Endothelial cell of umbilical vein (primary cell): ENCODE results near the gene PCID2. TPM values are rescaled to one million over a fixed set of nuclear protein-coding genes. Genes with fewer than 3 reads are reported as not detected.

Experiments used
- BruUV-seq: library from RNA; stranded (reverse); fragments of 400-500 nt; replicated peaks from 2 replicates; lab custom pipeline; 2021; lab: Mats Ljungman, UMichigan
- CTCF ChIA-PET: fragments of 300-600, 350-600 bp; sonication (Branson Sonifier 250); formaldehyde crosslinking; loops from one replicate; lab custom pipeline; 2021; ENCODE audit warnings: antibody characterized with exemption, inconsistent platforms; lab: Charles Lee
- POLR2A ChIA-PET: fragments of 300-600, 350-600 bp; sonication (Branson Sonifier 250); formaldehyde crosslinking; loops from one replicate; lab custom pipeline; 2021; ENCODE audit warnings: antibody characterized with exemption, inconsistent platforms; lab: Charles Lee
- DNase-seq: peaks from one replicate; pipeline ENCODE4 v3.0.0-alpha.2; 2011; ENCODE audit warnings: low read depth, low spot score
- FAIRE-seq: peaks from 2 replicates; lab custom pipeline; 2011; peaks lifted over from hg19 to GRCh38; lab: Jason Lieb, UNC
- H2AFZ ChIP-seq: 2 replicates; pipeline ENCODE4 v1.6.0; 2012; ENCODE audit warnings: low read depth, low read length, control low read depth, inconsistent platforms
- H3K27ac ChIP-seq: 2 replicates; pipeline ENCODE4 v1.5.1; 2011; ENCODE audit warnings: low read depth, mild to moderate bottlenecking, control low read depth, low read length, moderate library complexity; ENCODE audit not compliant: insufficient read depth
- H3K27me3 ChIP-seq, 2 experiments: 2 replicates each; pipeline versions ENCODE4 v1.6.0 to v1.6.1; 2011; ENCODE audit warnings: low read length in 2 of 2, mixed read lengths in 1 of 2; ENCODE audit not compliant: control insufficient read depth in 2 of 2, insufficient read depth in 2 of 2
- H3K36me3 ChIP-seq, 2 experiments: 2 replicates in 1 of 2; 3 replicates in 1 of 2; pipeline ENCODE4 v1.5.1; 2011; ENCODE audit warnings: low read length in 2 of 2, mild to moderate bottlenecking in 1 of 2, moderate library complexity in 1 of 2; ENCODE audit not compliant: control insufficient read depth in 2 of 2, insufficient read depth in 2 of 2; ENCODE audit errors: extremely low read depth in 1 of 2
- H3K4me1 ChIP-seq: 3 replicates; pipeline ENCODE4 v1.5.1; 2011; ENCODE audit warnings: mild to moderate bottlenecking, low read length; ENCODE audit not compliant: control insufficient read depth, insufficient read depth; ENCODE audit errors: extremely low read depth
- H3K4me2 ChIP-seq: 2 replicates; pipeline ENCODE4 v1.6.1; 2011; ENCODE audit warnings: low read length, control low read depth, mixed read lengths; ENCODE audit not compliant: insufficient read depth
- H3K4me3 ChIP-seq, 3 experiments: fragments of 200-600 bp in 1 of 3; sonication (generic), shearing (Covaris generic) in 1 of 3; replicated peaks in 1 of 3; 2 replicates each; pipeline ENCODE4 v1.5.1; 2011 to 2016; ENCODE audit warnings: control low read depth in 3 of 3, low read length in 3 of 3, mild to moderate bottlenecking in 2 of 3, inconsistent platforms in 1 of 3, low read depth in 1 of 3, moderate library complexity in 1 of 3; ENCODE audit not compliant: insufficient read depth in 1 of 3
- H3K79me2 ChIP-seq: 2 replicates; pipeline ENCODE4 v1.6.0; 2012; ENCODE audit warnings: low read length, inconsistent platforms; ENCODE audit not compliant: control insufficient read depth, insufficient read depth
- H3K9ac ChIP-seq: replicated peaks from 2 replicates; pipeline ENCODE3; 2011; ENCODE audit warnings: low read length, control low read depth; ENCODE audit not compliant: insufficient read depth; ENCODE audit errors: extremely low read depth
- H3K9me1 ChIP-seq: replicated peaks from 3 replicates; pipeline ENCODE4 v1.6.0; 2011; ENCODE audit warnings: mild to moderate bottlenecking, low read length; ENCODE audit not compliant: control insufficient read depth, insufficient read depth; ENCODE audit errors: extremely low read depth
- H3K9me3 ChIP-seq: replicated peaks from 2 replicates; pipeline ENCODE4 v1.5.1; 2012; ENCODE audit warnings: low read length, inconsistent platforms; ENCODE audit not compliant: control insufficient read depth, insufficient read depth
- H4K20me1 ChIP-seq: replicated peaks from 2 replicates; pipeline ENCODE3; 2011; ENCODE audit warnings: mild to moderate bottlenecking, low read length; ENCODE audit not compliant: control insufficient read depth, insufficient read depth; ENCODE audit errors: extremely low read depth
- EZH2 ChIP-seq: IDR thresholded peaks from 2 replicates; pipeline ENCODE4 v1.6.1; 2012; ENCODE audit warnings: borderline replicate concordance, low read depth, mild to moderate bottlenecking, moderate library complexity, low read length, inconsistent platforms; ENCODE audit not compliant: severe bottlenecking
- FOS ChIP-seq: IDR thresholded peaks from 2 replicates; pipeline ENCODE4 v1.6.1; 2011; ENCODE audit warnings: mild to moderate bottlenecking, low read length, moderate library complexity, borderline replicate concordance; ENCODE audit not compliant: insufficient read depth
- GATA2 ChIP-seq: IDR thresholded peaks from 2 replicates; pipeline ENCODE4 v1.7.0; 2011; ENCODE audit warnings: low read depth, mild to moderate bottlenecking, moderate library complexity, mixed read lengths, low read length; ENCODE audit not compliant: insufficient read length, insufficient read depth
- JUN ChIP-seq: IDR thresholded peaks from 2 replicates; pipeline ENCODE4 v1.6.1; 2011; ENCODE audit warnings: borderline replicate concordance, low read depth; ENCODE audit not compliant: insufficient read length, insufficient read depth
- MYC ChIP-seq: IDR thresholded peaks from one replicate; pipeline ENCODE4 v1.6.1; 2011; ENCODE audit warnings: mild to moderate bottlenecking, low read depth, low read length
- POLR2A ChIP-seq: IDR thresholded peaks from 2 replicates; pipeline ENCODE4 v1.6.1; 2012; ENCODE audit warnings: low read depth, mild to moderate bottlenecking, control low read depth, low read length
- POLR2AphosphoS5 ChIP-seq: IDR thresholded peaks from 2 replicates; pipeline ENCODE4 v1.6.1; 2012; ENCODE audit warnings: low read depth, mild to moderate bottlenecking, control low read depth, low read length, moderate library complexity; ENCODE audit not compliant: insufficient read depth
- dilution Hi-C: fragments of 300-500 bp; cut with MboI; formaldehyde crosslinking; loops from one replicate; pipeline ENCODE4 v1.15.0; 2019; ENCODE audit warnings: low sequenced_read_pairs; ENCODE audit not compliant: extremely low pct_ligation_motif_present
- intact Hi-C: fragments of 100-400 bp; cut with micrococcal nuclease; formaldehyde crosslinking; loops from one replicate; pipeline ENCODE4 v1.10.0; 2022
- polyA plus RNA-seq, 4 experiments: library from polyadenylated mRNA; depleted of rRNA in 3 of 4; stranded (reverse) in 3 of 4; unstranded in 1 of 4; fragments of >200 nt; gene quantifications; 2 replicates each; pipeline versions ENCODE4 v1.2.1 to v1.2.3, GENCODE V29; 2011 to 2012; ENCODE audit warnings: missing spikeins in 1 of 4
- total RNA-seq: library from RNA; stranded (reverse); gene quantifications from 2 replicates; pipeline ENCODE4 v1.2.3, GENCODE V29; 2021
- TF ChIP-seq, protein P1 (sequence below), 2 donors: IDR thresholded peaks; 1 replicate in 1 of 2; 2 replicates in 1 of 2; pipeline ENCODE4 v1.5.1; 2011; ENCODE audit warnings: low read length in 2 of 2, mild to moderate bottlenecking in 2 of 2, moderate library complexity in 2 of 2, control low read depth in 1 of 2, inconsistent platforms in 1 of 2, low read depth in 1 of 2; ENCODE audit not compliant: insufficient read depth in 1 of 2; ENCODE audit errors: extremely low read depth in 1 of 2
- TF ChIP-seq, protein P2 (sequence below): IDR thresholded peaks from 2 replicates; pipeline ENCODE4 v1.6.1; 2011; ENCODE audit not compliant: insufficient read depth, insufficient read length

PCID2 gene
- total and polyA plus RNA-seq, 2 donors (not counting 3 experiments of a cell fraction or from before 2014, with no cell fraction given), result 52.1 to 55.6 TPM

DNA sequence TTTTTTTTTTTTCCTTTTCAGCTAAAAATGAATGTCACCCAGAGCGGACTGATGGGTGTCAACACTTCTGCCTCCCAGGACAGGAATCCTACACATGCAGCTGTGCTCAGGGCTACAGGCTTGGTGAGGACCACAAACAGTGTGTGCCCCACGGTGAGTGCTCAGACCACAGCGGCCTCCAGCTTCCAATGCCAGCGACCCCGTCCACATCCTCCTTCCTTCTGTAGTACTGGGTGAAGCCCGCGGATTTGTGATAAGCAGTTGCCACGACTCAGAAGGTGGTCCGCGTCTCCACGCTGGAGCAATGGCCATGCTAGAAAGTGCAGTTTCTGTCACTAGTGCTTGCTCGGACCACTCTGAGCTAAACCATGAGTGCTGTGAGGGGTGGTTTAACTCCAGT lies 44.0 kb downstream of the PCID2 start:
- Histone ChIP-seq H3K9me1 (no peaks in the 10 kb centered on the region), H3K79me2 (no peaks in the 10 kb centered on the region), H4K20me1 (no peaks in the 10 kb centered on the region), H3K4me3 (no peak overlapping the region), H2AFZ (no peak overlapping the region), H3K9ac (no peak overlapping the region), H3K4me1 (peaks cover 6% of the 10 kb centered on the region), H3K27ac (no peak overlapping the region), H3K27me3 (peaks cover 0 to 2% of the 10 kb centered on the region in 2 experiments), H3K4me2 (no peak overlapping the region), H3K36me3 (no peaks in the 10 kb centered on the region), H3K9me3 (no peaks in the 10 kb centered on the region)
- intact Hi-C loops, result no loop called here
- dilution Hi-C loops, result no loop called here
- no peak for DNase-seq
- FAIRE-seq, result no peak
- no peak for TF ChIP-seq FOS
- TF ChIP-seq, protein P1, sequence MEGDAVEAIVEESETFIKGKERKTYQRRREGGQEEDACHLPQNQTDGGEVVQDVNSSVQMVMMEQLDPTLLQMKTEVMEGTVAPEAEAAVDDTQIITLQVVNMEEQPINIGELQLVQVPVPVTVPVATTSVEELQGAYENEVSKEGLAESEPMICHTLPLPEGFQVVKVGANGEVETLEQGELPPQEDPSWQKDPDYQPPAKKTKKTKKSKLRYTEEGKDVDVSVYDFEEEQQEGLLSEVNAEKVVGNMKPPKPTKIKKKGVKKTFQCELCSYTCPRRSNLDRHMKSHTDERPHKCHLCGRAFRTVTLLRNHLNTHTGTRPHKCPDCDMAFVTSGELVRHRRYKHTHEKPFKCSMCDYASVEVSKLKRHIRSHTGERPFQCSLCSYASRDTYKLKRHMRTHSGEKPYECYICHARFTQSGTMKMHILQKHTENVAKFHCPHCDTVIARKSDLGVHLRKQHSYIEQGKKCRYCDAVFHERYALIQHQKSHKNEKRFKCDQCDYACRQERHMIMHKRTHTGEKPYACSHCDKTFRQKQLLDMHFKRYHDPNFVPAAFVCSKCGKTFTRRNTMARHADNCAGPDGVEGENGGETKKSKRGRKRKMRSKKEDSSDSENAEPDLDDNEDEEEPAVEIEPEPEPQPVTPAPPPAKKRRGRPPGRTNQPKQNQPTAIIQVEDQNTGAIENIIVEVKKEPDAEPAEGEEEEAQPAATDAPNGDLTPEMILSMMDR (IDR thresholded peaks at IDR 0.05; ENCODE audit: extremely low read depth in 1 of 2, insufficient read depth in 1 of 2, low read depth in 1 of 2, low read length in 2 of 2), result no peak
- TF ChIP-seq GATA2, result no peak
- TF ChIP-seq MYC, result no peak
- TF ChIP-seq POLR2AphosphoS5, result no peak
- no peak for TF ChIP-seq EZH2
- TF ChIP-seq JUN, result no peak
- no peak for TF ChIP-seq POLR2A
- TF ChIP-seq, protein P2, sequence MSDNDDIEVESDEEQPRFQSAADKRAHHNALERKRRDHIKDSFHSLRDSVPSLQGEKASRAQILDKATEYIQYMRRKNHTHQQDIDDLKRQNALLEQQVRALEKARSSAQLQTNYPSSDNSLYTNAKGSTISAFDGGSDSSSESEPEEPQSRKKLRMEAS, result no peak
- no TSS peak for BruUV-seq
- ChIA-PET POLR2A (no interaction called here), CTCF (no interaction called here)
